SHP77 treated with DMSO at 0.1 percent for 48 hours (cell line): ENCODE data around the gene SMU1.
"Not testable (repeated sequence)": the region's sequence is repeated elsewhere in the genome, so short reads cannot be mapped to it uniquely, and the experiment has no call there.

Source experiments
- DNase-seq: peaks from one replicate; lab custom pipeline; 2025; lab: John Stamatoyannopoulos, UW

The SMU1 gene

DNA sequence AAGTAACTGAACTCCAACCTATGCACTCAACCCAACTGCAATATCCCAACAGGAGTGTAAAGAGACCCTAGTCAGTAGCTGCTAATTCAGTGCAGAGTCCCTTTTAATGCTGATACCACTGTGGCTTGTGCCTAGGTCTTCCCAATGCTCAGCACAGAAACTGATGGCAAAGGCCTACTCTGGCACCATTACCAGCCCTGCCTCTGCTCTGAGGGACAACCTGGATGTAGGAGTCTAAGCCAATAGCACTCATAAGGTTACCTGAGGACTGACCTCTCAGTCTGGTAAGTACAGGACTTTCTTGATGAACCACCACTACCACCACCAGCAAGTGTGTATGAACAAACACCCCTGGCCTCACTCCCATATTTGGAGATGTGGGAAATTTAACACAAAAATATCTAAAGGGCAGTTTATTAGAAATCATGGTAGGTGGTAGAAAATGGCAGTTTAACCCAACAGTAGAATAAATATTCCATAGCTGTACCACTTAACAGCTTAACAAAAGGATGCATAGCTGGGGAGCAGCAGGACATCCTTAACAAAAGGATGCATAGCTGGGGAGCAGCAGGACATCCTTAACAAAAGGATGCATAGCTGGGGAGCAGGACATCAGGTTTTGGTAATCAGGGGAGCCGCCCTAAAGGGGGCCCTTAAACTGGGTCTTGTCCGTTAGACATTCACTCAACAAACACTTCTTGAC lies 62.4 kb downstream of the SMU1 start:
- DNase-seq: no peak

DNA sequence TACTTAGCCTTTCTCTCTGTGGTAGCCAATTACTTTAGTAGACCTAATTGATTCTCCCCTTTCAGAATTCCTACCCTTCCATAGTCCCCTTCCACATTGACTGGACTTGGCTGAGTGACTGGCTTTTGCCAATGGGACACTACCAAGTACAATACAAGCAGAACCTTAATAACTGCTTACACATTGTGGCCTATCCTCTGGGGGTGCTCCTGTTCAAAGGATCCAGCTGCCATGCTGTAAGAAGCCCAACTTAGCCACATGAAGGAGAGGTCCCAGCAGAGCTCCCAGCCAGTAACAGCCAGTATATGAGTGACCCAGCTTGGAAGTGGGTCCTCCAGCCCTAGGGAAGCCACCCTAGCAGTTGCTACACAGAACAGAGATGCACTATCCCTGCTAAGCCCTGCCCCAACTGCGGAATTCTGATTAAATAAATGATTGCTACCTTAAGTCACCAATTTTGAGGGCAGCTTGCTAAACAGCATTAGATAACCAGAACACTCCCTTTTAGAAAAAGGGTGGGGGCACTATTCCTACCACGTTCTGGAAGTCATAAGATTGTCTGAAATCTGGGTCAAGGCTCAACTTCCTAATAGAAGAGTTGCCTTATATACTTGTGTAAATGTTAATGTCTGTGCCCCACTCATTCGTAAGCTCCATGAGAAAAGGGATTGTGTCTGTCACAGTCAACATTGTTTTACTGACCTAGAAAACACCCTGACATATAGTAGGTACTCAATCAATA lies 64.0 kb downstream of the SMU1 start:
- DNase-seq: no peak

DNA sequence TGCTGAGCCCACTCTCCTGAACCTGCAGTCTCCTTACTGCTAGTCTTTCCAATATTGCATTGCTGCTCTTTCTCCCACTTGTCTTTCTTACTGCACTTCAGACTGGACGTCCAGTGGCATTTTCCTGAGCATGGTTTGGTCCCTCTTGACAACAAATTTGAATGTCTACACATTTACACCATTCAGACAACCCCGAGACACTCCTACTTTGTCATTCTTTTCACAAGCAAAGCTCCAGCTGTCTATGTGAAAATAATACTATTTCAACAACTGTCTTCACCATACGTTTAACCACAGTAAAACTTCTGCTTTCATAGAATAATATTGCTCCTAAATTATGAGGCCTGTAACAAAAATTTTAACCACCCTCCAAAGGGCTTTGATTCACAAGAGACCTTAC lies 64.6 kb downstream of the SMU1 start:
- no peak for DNase-seq

DNA sequence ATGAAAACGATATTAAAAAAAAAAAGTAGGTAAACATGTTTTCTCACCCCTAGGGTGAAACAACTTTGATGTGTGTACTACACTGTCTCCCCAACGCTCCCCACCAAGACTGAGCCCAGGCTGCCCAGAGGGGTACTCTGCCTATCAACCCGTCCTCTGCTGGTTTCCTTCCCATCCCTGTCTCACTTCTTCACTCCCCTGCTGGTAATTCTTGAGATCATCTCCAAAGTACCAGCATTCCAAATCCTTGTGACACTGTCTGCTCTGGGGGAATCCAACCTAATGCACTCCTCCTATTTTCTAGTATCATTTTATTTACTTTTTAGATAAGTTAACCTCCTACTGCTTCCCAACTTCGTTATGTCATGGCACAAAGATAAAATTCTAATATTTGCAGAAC lies 68.7 kb downstream of the SMU1 start:
- DNase-seq: no peak

DNA sequence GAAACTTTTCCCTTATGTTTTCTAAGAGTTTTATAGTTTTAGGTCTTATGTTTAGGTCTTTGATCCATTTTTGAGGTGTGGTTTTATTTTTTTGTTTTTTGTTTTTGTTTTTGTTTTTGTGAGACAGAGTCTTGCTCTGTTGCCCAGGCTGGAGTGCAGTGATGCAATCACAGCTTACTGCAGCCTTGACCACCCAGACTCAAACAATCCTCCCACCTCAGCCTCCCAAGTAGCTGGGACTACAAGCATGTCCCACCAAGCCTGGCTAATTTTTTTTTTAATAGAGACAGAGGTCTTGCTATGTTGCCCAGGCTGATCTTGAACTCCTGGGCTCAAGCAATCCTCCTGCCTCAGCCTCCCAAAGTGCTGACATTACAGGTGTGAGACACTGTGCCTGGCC lies 71.1 kb downstream of the SMU1 start:
- DNase-seq: not testable (repeated sequence)

DNA sequence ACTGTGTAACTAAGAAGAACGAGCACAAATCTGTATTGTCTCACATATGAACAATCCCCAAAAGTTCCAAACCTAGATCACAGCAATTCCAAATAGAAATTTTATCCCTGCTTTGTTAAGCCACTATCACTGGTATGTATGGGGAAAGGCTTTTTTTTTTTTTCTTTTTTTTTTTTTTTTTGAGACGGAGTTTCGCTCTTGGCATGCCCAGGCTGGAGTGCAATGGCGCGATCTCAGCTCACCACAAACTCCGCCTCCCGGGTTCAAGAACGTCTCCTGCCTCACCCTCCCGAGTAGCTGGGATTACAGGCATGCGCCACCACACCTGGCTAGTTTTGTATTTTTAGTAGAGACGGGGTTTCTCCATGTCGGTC lies 75.8 kb downstream of the SMU1 start:
- not testable (repeated sequence) for DNase-seq

DNA sequence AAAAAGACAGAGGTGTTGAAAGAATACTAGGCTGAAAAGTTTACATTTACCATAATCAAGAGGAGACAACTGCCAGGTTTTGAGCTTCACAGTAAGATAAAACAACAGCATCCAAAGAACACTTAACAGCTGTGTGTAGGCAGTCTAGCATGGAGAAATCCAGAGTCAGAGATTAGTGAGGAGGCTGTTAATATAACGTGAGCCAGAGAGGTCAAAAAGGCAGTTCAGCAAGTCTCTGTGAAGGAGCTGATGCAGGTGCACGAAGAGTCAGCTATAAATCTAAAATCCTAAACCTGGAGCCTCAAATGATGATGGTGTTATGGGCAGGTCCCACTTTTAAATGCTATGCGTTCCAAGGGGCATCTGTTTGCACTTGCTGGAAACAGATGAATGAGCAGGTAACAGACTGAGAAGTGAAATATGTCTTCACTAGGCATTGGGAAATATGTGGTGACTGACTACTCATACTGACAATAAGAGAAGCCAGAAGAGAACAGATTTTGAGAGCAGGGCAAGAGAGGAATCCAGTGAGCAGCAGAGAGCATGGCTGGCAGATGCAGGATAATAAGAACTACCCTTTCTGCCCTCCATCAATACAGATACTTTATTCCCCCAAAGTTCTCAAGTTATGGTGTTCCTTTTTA lies 83.8 kb downstream of the SMU1 start:
- no peak for DNase-seq

DNA sequence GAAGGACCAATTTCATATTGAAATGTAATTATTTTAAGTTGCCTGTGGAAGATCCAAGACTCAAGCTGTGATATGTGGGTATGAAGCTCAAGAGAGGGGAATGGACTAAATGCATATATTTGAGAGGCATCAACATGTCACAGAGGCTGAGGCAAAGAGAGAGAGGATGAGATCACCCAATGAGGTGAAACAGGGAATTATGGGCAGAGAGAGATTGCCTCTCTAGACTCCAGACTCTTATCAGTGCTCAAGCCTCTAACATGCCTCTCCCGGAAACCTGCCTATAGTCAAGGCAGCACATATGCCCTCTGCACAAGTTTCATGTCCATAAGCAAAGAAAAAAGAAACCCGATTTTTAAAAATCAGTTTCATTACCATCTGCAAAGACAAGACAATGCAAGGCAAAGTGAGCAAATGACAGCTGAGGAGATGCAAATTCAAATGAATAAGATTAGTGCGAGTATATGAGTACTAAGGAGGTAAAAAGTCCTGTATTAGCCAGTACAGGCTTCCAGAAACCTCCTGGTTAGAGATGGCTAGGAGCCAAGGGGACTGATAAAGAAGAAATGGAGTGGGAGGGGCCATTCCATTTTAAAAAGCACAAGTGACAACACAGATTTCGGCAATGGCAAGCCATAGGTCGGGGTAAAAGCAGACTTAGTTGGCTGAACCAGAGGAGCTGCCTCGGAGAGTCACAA lies 84.4 kb downstream of the SMU1 start:
- DNase-seq: no peak
